SIG-M5 treated with dmso at 0.1 percent for 504 hours (cell line): ENCODE results near the gene NDUFAF8.

ENCODE experiments used
- DNase-seq: peaks from one replicate; lab custom pipeline; 2025; ENCODE audit not compliant: unreplicated experiment; lab: John Stamatoyannopoulos, UW

NDUFAF8 gene, protein sequence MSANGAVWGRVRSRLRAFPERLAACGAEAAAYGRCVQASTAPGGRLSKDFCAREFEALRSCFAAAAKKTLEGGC

DNA sequence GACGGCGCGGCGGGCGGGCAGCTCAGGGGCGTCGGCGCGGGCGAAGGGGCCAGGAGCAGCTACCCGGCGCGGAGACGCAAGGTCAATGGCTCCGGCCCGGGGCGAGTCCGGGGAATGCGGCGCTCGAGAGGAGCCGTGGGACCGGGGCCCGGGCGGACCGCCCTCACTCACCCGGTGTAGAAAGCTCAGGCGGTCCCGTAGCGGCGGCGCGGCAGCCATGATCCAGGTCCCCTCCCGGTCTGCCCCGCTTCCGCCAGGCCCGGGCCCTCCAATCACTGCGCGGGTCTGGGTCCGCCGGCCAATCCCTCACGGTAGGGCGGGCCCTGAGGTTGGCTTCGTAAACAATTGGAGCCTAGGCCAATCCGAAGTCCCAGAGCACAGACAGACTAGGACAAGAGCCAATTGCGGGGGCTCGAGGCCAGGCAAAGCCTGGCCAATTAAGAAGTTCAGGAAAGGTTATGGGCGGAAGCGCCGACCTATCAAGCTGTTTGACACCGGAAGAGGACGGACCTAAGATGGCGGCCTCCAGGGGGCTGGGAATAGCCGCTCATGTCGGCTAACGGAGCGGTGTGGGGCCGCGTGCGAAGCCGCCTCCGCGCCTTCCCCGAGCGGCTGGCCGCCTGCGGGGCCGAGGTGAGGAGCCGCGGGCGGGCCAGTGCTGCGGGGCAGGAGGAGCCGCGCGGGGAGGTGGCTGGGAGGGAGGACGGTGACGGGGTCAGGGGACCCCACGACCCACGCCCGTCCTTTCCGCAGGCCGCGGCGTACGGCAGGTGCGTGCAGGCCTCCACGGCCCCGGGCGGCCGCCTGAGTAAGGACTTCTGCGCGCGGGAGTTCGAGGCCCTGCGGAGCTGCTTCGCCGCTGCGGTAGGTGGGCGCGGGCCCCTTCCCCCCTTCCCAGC, at the start of gene NDUFAF8, which contains the start of gene TEPSIN:
TSS of gene NDUFAF8 (plus strand) at position 504 of the 899 bp plus-strand sequence. CDS start at position 550, 46 bp downstream.
TSS of gene TEPSIN (minus strand) at position 241 of the 899 bp plus-strand sequence. CDS start at position 219, 22 bp downstream.
- peak; percentile 100 for DNase-seq

DNA sequence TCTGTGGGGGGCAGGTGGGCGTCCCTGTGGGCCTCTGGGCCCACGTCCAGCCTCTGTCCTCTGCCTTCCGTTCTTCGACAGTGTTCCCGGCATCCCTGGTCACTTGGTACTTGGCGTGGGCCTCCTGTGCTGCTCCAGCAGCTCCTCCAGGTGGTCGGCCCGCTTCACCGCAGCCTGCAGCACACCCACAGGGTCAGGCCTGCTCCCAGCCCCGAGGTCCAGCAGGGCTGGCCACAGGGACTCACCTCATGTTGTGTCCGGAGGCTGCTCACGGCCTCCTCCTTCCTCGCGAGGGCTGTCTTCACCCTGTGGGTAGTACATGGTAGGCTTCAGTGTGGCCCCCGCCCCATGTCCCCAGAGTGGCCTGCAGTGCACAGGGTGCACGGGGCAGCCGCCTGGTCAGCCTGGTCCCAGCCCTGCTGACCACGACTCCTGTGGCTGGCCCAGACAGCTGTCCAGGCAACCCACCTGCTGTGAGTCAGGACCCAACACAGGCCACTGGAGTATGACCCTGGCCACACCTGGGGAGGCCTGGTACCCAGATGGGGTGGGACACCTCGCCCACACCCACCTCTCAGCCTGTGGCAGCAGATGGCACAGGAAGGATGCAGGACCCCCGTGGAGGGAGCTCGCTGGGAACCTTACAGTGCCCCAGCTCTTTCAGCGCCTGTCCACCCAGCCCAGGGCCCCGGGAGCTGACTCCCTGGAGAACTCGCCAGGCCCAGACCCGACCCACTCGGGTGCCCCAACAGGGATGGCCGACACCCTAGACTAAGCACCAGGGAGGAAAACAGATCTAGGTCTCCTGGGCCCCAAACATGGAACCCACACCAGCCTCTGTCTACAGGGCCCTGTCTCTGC, 49.2 kb upstream of the NDUFAF8 start:
- no peak for DNase-seq

DNA sequence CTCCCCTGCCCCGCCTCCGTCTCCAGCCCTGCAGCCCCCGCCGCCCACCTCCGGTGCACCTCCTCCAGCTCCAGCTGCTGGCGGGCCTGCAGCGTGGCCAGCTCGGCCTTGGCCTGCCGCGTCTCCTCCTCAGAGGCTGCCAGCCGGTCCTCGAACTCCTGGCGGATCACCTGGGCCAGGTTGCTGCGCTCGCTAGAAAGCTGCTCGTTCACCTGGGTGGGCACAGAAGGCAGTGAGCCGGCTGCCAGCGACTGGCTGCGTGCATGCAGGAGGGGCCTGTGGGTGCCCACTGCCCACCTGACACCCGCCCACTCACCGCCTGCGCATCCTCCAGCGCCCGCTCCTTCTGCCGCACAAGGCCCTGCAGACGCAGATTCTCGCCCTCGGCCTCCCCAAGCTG, 48.5 kb upstream of the NDUFAF8 start:
- DNase-seq, result no peak

DNA sequence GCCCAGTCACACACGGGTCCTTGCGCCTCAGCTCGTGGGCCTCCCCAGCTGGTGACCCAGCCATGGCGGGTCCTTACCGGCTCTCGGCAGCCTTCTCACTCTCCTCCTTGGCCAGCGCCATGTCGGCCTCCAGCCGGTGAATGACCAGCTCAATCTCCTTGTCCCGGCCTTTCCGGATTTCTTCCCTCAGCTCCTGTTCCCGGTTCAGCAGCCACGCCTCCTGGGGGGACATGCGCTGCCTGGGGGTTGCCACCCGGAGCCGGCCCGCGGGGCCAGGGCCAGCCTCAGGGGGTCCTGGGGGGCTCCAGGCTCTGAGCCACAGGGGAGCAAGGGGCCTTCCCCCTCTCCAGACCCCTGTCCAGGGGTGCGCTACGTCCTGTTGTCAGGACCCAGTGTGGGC, 48.0 kb upstream of the NDUFAF8 start:
- DNase-seq, result no peak

DNA sequence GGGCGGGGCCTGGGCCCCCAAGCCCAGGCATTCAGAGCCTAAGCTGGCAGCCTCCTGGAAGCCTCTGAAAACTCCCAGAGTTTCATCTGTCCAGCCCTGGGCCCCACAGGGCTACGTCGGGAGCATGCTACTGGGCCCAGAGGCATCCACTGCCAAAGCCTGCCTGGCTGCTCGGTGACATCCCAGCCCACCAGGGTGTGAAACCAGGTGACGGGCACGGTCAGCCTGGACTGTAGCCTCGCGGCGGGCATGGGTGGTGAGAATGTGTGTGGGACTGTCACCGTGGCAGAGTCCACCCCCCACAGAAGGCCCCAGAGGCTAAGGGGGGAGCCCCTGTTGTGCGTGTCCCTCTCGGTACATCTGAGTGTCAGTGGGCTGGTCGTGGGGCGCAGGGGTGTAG, 47.5 kb upstream of the NDUFAF8 start:
- no peak for DNase-seq

DNA sequence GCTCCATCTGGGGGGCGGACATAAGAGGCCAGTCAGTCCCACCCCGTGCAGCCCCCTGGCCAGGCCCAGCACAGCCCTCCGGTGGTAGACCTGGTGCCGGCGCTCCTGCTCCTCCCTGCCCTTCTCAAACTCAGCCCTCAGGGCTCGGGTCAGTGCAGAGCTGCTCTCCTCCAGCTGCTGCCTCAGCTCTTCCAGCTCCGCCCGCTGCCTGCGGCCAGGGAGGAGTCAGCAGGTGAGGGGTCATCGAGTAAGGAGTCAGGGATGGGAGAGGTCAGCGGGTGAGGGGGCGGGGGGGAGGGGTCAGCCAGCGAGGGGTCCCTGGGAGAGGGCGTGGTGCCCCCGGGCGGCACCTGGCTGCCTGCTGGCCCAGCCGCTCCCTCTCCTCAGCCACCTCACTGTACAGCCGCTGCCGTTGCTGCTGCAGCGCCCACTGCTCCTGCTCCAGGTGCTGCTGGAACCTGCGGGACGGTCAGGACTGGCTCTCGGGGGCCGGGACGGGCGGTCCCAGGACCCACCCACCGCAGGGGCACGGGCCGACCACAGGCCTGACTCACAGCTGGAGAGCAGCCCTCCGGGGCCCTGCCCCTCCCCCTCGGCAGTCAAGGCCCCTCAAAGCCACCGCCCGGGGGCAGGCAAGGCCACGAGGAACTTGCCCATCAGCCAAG, 46.6 kb upstream of the NDUFAF8 start:
- DNase-seq, result no peak

DNA sequence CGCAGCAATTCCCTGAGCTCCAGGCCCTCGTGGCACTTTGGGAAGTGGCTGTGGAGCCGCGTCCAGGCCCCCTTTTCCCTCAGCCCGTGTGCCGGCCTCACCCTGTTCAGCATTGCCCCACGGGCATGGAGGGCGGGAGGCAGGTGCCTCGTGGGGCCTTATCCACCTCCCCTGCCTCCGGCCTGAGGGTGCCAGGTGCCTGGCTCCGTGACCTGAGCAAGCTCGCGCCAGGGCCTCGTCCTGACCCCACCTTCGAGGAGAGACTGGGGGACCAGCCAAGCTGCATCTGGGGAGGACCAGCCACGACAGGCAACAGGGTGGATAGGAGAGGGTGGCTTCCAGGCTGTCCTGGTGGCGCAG, 46.1 kb upstream of the NDUFAF8 start:
- no peak for DNase-seq

DNA sequence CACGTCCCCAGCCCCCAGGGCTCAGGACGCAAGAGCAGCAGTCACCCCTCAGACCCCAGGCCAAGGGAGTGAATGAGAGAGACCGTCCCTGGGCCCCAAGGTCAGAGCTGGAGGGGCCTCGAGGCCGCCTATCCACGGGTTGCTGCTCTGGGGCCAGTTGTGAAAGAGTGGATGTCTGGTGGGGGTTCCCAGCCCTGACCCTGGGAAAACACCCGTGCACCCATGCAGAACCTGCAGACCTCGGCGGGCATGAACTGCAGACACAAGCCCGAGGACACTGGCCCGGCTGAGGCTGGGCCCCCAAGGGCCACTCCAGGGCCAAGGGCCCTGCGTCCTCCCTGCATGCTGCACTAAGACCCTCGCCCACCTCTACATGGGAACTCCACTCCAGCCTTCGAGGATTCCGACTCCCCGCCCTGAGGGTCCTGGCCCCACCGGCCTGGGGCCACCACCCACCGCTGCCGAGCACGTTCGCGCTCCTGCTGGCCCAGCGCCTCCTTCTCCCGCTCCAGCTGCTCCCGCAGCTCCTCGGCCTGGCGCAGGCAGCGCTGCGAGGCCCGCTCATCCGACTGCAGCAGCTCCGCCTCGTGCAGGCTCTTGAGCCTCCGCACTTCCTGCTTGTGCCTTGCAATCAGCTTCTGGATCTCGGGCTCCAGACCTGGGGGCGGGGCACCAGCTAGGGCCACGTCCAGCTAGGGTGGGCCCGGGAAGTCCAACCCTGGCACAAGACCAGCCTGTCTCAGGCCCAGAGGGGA, 45.5 kb upstream of the NDUFAF8 start:
- no peak for DNase-seq

DNA sequence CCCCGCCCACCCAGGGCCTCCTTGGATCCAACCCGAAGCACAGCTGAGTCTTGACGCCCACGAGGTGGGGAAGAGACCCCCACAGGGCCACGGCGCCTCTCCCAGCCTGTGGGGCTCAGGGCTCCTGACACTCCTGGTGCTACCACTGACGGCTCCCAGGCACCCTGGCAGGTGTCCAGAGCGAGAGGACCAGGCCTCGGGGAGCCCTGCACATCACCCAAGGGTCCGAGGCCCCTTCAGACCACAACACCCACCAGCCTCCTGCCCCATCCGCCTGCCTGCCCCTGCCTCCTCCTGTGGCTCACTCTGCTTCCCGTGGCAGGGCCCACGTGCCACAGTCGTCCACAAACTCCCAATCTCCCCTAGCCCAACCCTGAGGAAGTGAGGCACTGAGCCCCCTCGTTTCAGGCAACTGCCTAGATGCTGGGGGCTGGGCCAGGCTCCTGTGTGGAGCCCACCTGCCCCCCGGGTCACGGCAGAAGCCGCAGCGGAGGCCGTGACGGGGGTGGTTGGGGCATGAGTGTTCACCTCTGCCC, 44.8 kb upstream of the NDUFAF8 start:
- DNase-seq, result no peak

DNA sequence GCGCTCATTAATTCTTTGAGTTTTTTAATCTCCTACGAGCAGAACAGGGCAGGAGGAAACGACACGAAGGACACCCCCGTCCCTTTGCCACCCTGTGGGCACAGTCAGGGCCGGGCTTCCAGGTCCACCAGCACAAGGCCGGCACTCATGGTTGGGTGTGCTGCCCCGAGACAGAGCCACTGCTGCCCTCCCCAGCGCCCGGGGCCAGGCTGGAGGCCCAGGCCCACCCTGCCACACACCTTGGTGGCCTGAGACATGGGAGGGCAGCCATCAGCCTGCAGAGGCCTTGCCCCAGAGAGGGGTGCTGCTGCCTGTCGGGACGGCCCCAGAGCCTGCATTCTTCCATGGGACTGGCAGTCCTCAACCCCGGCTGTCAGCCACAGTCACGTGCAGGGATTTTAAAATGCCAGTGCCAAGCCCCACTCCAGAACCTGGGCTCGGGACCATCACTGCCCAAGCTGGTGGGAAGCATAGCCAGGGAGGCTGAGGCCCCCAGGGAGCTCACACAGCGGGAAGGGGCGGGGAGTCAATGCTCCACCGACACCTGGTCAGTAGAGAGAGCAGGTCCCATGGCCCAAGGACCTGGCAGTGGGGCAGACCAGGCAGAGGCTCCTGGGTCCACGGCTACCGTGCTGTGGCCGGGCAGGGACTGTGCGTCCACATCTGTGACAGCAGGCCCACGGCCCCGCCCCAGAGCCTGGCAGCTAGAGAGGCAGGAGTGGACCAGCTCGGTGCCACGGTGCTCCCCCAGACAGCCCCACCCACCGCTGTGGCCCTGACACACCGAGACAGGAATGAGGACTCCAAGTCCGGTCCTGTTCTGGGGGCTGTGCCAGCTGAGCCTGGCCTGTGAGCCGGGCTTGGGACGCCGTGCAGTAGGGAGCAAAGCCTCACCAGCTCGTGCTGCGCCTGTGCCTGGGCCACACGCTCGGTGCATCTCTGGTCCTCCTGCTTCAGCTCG, 43.9 kb upstream of the NDUFAF8 start:
- no peak for DNase-seq

DNA sequence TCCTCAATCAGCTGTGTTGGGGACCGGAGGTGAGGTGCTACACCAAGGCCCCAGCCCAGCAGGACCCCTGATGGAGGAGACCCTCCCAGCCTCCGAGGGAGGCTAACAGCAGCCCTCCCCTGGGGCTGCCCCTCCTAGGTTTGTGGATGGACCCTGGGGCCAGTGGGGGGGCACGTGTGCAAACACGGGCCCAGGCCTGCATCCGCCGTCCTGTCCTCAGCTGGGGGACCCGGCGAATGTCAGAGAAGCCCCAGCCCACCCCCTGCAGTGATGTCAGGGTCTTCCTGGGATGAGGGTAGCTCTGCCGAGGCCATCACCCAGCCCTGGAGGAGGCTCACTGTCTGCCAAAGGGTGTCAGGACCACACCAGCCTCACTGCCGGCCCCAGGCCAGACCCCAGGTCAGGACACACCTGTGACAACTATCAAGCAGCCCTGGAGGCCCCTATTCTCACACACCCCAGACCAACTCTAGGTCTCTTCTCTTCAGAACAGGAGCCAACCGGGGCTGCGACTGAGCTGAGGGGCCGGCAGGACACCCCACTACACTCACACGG, 43.1 kb upstream of the NDUFAF8 start:
- no peak for DNase-seq

DNA sequence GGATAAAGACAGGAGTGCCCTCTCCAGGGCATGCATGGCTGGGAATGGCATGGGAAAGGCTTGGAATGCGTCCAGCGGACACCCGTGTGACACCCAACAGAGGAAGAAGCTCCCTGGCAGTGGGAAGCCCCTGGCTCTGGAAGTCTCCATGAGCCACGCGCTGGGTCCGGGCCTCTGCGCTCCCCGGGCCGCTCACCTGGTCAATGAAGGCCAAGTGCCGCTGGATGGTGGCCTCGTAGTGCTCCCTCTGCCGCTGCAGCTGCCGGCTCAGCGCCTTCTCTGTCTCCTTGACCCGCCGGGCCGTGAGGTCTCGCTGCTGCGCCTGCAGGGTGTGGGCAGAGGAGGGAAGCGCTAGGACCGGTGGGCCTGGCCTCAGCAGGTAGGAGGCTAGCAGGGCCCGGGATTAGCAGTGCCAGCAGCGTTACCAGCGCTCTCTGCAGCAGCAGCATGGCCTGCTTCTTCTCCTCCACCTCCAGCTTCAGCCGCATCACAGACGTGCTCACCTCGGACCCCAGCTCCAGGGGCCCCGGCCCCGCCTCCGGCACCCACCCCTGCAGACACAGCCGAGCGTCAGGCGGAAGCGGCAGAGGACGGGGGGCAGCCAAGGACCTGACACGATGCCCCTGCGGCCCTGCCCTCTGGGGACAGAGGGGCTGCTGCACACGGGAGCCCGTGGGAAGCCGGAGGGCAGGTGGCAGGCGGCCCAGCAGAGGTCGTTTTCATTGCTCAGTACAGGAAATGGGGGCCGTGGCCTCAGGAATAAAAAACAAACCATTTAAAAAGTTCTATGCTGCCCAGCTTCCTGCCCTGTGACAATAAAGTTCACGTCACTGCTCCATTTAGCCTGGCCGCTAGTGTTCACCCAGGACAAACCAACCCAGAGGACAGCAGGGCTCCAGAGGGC, 42.4 kb upstream of the NDUFAF8 start:
- no peak for DNase-seq

DNA sequence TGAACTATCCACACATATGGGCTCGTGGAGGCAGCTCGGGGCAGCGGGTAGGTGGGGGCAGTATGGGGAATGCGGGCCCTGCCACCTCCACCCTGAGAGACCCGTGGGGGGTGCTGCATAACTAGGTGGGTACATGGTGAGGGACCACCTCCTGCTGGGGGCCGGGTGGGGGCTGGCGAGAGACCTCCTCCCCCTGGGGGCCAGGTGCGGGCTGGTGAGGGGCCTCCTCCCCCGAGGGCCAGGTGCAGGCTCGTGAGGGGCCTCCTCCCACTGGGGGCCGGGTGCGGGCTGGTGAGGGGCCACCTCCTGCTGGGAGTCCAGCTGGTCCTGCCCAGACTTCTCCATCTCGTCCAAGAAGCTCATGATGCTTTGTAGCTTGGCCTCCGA, 41.7 kb upstream of the NDUFAF8 start:
- DNase-seq, result no peak

DNA sequence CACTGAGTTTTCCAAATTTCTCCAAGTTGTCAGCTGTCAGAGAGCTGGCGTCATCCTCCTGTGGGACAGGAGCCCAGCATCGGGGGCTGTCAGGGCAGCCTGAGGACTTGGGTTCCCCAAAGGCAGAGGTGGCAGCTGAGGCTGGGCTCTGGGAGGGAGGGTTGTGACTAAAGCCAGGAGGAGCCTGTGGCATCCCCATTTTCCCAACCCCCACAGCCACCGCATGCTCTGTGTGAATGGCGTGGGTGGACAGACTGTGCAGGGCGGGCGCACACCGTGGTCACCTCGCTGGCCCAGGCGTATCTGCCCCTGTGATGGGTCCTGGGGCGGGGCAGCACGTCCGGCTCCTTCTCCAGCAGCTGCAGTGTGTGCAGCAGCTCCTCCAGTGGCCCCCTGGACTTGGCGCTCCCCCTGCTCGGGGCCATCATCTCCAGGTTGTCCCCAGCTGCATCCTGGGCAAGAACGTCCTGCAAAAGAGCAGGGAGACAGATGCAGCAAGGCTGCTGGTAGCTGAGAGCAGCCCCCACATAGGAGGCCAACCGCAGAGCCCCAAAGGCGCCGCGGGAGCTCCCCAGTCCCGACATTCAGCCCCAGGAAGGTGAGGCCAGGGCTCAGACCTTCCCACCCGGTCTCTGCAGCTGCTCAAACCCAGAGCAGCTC, 41.2 kb upstream of the NDUFAF8 start:
- DNase-seq, result no peak

DNA sequence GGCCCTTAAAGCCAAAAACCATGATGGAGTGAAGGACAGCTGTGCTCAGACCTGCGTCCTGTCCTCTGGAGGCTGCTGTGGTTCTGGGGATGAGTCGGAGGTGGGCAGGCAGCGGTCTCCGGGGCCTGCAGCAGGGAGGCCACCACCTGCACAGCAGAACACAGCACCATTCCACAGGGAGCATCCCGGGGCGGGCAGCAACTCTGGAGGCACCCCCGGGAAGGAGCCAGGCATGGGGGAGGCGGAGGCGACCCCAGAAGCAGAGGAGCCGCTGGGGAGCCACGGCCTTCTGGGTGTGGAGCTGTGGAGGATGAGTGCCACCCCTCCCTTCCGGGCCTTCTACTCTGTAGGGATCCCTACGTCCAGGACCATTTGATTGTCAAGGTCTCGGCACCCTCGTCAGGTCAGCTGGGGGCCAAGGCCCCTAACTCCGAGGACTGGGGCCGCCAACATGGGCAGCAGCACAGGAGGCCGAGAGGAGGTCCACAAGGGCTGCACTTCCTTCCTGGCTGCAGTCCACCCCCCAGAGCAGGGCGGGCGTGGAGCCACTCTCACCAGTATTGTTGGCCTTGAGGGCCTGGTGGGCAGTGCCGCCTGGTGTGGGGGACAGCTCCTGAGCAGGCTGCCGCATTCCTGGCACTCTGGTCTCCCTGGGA, 40.2 kb upstream of the NDUFAF8 start:
- DNase-seq, result no peak

DNA sequence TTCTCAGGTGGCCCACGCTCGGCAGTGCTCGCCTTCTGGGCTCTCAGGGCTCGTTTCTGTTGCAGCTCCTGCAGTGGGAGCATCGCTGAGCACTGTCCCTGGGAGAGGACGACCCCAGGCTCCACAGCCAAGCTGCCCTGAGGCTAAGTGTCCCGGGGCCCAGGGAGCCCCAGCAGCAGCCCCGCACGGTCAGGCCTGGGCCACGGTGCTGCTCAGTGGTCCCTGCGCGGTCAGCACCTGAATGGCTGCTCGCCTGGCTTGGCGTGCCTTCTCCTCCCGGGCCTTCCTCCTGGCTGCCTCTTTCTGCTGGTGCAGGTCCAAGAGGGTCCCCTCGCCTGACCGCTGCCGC, 39.7 kb upstream of the NDUFAF8 start:
- DNase-seq, result no peak

DNA sequence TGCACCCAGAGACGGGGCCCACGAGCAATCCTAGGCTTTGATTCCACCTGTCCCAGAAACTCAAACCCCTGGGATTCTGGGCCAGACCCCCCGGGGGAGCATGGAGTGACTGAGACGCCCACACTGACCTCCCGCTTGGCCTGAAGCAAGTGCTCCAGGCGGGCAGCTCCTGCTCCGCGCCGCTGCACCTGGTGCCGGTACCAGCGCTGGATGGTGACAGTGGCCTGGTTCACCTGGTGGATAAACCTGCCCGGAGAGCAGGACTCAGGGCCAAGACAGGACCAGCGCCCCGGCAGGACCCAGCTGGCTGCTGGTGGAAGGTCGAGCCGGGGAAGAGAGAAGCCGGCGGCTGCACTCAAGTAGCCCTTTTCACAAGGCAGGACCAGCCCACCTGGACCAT, 38.9 kb upstream of the NDUFAF8 start:
- no peak for DNase-seq
